Left kidney (tissue), 8 donors: ENCODE data around the gene MYH4. TPM values are rescaled to one million over a fixed set of nuclear protein-coding genes. Genes with fewer than 3 reads are reported as not detected.

ENCODE experiments used
- DNase-seq: peaks from one replicate; pipeline ENCODE4 v3.0.0-alpha.2; 2013
- long read RNA-seq, 8 donors: transcript quantifications; one replicate each; lab custom pipeline, GENCODE V29; 2026
- polyA plus RNA-seq: library from polyadenylated mRNA; unstranded; fragments of 120-200 nt; gene quantifications from one replicate; pipeline ENCODE4 v1.2.1, GENCODE V29; 2013; ENCODE audit not compliant: insufficient read length

MYH4 gene
- 0.10 TPM for polyA plus RNA-seq
- long read RNA-seq, donor 1, result 0 reads
- long read RNA-seq, donor 2, result 0 reads
- long read RNA-seq, donor 3, result 0 reads
- long read RNA-seq, donor 4, result 0 reads
- long read RNA-seq, donor 5, result 0 reads
- long read RNA-seq, donor 6, result 0 reads
- long read RNA-seq, donor 7, result 0 reads
- long read RNA-seq, donor 8, result 0 reads

DNA sequence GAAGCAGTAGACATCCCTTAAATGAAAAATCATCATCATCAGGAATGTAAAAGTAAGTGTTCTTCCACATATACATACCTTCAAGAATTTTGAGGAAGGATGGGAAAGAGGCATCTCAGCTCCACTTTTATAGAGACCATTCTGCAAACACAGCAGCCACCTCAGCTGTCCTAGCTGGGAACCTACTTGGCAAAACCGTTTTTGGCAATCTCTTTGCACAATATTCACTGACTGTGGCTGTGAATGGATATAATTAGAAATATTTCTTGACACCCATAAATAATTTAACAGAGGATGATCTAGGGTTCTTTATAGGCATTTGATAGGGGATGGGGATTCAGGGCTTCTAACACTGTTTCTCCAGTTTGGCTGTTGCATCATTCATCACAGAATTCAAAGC is at the start of gene MYH4:
TSS of gene MYH4 (minus strand) at position 101 of the 400 bp plus-strand sequence. CDS start 2,814 bp downstream, outside the sequence.
- no peak for DNase-seq

- DNase-seq, result no peak
Measured at GRCh38 chr17:10518271-10519037, 49.1 kb upstream of the MYH4 start, which contains the start of gene MYH1. Gene MYH1, minus strand, starts transcription at chr17:10518542. Its CDS starts 1,900 bp downstream, at chr17:10516642.

- no peak for DNase-seq
Measured at GRCh38 chr17:10516638-10517037, 47.3 kb upstream of the MYH4 start.

- no peak for DNase-seq
Measured at GRCh38 chr17:10516065-10516464, 46.7 kb upstream of the MYH4 start.

DNA sequence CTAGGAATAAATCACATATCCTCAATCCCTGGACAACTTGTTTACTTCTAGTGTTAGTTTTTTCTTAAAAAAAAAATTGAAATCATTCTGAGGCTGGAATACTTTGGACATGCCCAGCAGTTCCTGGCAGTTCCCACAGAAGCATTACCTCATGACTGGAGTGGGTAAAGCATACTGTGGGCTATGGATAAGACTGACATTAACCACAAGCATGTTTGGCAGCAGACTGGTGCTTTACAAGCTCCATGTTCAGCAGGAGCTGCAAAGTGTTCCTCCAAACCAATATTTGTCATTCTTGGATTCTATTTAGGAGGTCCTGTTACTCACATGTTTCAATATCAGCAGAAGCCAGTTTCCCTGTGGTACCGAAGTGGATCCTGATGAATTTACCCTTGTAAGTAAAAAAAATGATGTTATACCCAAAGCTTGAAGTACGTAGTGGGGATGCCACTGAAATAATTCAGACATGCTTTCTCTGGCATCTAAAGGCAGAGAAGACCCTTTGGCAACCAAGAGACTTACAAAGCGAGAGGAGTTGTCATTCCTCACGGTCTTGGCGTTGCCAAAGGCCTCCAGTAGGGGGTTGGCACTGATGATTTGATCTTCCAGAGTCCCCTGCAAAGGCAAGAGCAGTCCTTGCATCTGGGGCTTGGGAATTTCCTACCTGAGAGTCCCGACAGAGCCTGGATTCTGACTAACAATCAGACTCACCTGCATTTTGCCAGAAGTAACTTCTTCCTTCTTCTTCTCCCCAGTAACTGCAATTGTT is 44.1 kb upstream of the MYH4 start:
- no peak for DNase-seq

GRCh38 chr17:10512856-10513255 is 43.5 kb upstream of the MYH4 start:
- no peak for DNase-seq

GRCh38 chr17:10499950-10500349 is 30.6 kb upstream of the MYH4 start:
- DNase-seq, result no peak

DNA sequence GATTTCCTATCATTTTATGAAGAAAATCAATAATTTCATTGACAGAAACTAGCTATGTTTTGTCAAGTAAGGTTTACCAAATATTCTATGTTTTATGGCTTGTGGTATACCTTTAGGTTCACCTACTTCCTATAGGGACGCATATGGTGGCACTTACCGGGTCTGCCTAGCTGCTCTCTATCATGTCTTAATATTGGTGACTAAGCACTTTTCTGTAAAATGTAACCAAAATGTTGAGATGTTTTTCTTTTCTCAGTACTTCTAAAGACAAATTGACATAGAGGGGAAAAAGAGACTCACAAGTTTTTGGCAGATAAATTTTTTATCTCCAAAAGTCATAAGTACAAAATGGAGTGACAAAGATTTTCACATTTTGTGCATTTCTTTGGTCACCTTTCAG is 22.6 kb upstream of the MYH4 start:
- no peak for DNase-seq

DNA sequence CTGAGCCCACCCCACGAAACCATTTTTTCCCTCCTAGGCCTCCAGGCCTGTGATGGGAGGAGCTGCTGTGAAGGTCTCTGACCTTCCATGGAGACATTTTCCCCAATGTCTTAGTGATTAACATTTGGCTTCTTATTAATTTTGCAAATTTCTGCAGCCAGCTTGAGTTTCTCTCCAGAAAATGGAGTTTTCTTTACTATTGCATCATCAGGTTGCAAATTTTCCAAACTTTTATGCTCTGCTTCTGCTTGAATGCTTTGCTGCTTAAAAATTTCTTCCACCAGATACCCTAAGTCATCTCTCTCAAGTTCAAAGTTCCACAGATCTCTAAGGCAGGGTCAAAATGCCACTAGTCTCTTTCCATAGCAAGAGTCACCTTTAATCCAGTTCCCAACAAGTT is 12.9 kb upstream of the MYH4 start:
- no peak for DNase-seq

GRCh38 chr17:10477701-10478100 is 8.3 kb upstream of the MYH4 start:
- no peak for DNase-seq

GRCh38 chr17:10474536-10474935 is 5.2 kb upstream of the MYH4 start:
- no peak for DNase-seq

DNA sequence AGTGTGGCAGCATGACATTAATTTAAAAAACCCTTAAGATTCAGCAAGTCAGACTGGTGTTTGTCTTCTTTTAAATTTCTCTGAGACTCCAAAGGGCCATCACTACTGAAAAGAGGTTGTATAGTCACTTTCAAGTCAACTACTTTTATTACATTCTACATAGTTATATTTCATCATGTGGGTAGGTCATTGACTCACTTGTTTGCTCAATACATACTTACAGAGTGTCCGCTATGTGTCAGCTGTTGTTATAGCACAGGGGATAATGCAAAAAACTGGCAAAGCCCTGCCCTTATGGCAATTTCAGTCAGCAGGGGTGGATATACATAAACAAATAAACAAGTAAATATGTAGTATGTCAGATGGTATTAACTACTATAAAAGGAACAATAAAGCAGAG is 2.5 kb upstream of the MYH4 start:
- no peak for DNase-seq

GRCh38 chr17:10463402-10463801 is 6.0 kb downstream of the MYH4 start:
- DNase-seq, result no peak

DNA sequence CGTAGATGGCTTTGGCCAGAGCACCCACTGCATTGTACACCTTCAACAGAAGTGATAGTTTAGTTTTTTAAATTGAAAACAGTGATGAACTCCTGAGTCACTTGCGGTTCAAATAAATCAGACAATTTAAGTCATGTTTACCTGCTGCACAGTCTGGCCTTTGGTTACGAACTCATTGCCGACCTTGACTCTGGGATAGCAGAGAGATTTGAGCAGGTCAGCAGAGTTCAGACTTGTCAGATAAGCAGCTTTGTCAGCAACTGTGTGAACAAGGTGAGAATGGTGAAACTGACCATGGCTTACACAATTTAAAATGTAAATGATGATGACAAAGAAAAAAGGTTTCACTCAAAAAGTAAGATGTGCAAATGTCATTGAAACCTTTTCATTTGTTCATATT is 9.3 kb downstream of the MYH4 start:
- no peak for DNase-seq

GRCh38 chr17:10458701-10459100 is 10.7 kb downstream of the MYH4 start:
- DNase-seq, result peak; percentile 29

DNA sequence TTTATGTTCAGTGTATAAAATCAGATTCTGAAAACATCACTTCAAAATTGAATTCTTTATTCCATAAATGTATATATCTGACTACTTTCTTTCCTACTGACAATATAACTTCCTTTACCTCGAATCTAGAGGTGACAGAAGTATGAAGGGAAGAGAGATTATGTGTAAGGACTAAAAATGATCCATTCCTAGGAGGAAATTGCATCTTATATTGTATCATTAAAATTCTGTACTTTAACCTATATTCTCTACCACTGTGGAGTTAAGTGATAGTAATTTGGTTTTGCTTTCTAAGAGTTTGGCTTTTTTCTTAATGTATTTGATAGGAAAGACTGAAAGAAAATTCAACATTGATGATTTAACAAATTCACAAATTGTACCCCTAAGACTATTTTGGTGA is 11.4 kb downstream of the MYH4 start:
- no peak for DNase-seq

DNA sequence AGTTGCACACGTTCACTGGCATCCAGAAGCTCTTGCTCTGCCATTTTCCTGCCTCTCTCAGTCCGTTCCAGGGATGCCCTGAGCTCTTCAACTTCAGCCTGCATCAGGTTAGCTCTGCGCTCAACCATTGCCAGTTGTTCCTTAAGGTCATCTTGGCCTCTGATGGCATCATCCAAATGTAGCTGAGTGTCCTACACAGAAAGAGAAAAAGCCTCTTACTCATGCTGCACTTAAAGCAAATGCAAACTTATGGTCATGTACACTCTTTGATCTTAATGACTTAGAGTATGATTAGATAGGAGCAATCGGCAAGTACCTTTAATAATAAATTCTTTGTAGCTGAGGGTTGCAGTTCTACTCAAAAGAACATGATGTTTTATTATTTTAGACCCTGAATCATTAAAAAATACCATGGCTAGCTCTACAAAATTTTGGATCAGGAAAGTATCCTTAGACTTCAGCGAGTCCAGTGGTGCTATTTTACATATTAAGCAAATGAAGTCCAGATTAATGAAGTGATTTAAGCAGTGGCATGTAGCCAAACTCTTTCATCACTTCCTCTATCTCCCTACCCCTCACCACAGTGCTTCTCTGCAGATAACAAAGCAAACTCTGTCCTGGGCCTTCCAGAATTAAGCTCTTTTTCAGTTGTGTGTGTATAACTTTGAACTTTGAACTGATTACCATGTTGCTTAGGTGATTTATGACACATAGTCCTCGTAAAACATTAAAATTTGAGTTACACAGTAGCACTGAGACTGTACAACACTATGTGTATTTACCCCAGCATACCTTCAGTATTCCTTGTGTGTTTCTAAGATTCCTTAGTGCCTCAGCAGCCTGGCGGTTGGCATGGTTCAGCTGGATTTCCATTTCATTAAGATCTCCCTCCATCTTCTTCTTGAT is 22.1 kb downstream of the MYH4 start:
- no peak for DNase-seq

DNA sequence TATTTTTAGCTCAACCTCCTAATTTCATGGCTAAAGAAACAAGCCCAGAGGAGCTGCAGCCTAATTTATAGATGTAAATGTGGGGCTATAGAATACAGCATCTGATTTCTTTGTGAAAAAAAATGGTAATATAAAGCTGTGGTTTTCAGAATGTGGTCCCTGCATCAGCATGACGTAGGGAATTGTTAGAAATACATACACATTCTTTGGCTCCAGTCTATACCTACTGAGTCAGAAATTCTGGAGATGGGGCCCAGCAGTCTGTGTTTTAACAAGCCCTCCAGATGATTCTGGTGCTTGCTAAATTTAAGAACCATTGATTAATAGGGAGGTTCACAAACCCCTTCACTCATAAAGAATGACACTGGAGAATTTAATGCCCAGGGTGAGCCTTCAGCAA is 29.5 kb downstream of the MYH4 start:
- no peak for DNase-seq

GRCh38 chr17:10435096-10435495 is 34.3 kb downstream of the MYH4 start:
- DNase-seq, result no peak

GRCh38 chr17:10429421-10430045 is 39.8 kb downstream of the MYH4 start:
- DNase-seq, result no peak

- DNase-seq, result no peak
Measured at GRCh38 chr17:10428781-10429180, 40.6 kb downstream of the MYH4 start.
